LNCaP clone FGC (cell line): Measurements from ENCODE around the gene RGS19.

Source experiments
- DNase-seq: peaks from one replicate; pipeline ENCODE4 v3.0.0-alpha.2; 2011; ENCODE audit warnings: low read depth
- H3K4me3 ChIP-seq: 2 replicates; pipeline ENCODE4 v1.5.1; 2011; ENCODE audit warnings: mild to moderate bottlenecking, low read depth, low read length, control low read depth
- TF ChIP-seq, protein P1 (sequence below): IDR thresholded peaks from 2 replicates; pipeline ENCODE4 v1.5.1; 2012; ENCODE audit warnings: mild to moderate bottlenecking; ENCODE audit not compliant: control insufficient read depth, insufficient read depth; ENCODE audit errors: extremely low read depth

The RGS19 gene

DNA sequence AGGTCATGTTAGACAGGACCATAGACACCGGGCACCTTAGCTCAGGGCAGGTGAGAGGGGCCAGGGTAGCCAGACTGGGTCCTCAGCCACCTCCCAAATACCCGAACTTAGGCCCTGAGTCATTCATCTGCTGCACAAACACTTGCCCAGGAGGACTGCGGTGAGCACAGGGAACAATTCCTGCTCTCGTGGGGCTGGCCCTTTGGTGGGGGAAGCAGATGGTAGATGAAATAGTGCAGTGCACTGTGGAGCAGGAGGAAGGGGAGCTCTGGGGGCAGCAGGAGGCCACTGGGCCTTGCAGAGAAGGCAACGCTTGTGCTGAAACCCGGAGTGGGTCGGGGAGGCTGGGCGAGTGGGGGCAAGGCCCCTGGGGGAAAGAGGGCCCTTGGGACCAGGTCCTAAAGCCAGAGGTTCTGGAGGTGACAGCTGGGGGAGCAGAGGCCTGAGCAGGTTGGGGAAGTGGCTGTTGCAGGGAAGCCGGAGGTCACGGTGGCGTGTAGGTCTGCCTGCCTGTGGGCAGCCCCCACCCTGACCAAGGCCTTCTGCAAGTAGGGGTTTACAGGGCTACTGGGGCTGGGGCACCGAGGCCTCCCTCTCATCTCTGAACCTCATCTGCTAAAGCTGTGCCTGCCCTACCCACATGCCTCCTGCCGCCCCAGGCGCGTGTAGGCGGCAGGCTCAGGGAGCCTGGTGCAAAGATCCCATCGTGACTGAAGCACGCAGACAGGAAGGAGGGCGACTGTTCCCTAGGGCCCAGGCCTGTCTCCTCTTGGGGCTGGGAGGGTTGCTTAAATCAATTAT lies 32.7 kb upstream of the RGS19 start:
- DNase-seq = no peak
- TF ChIP-seq, protein P1, sequence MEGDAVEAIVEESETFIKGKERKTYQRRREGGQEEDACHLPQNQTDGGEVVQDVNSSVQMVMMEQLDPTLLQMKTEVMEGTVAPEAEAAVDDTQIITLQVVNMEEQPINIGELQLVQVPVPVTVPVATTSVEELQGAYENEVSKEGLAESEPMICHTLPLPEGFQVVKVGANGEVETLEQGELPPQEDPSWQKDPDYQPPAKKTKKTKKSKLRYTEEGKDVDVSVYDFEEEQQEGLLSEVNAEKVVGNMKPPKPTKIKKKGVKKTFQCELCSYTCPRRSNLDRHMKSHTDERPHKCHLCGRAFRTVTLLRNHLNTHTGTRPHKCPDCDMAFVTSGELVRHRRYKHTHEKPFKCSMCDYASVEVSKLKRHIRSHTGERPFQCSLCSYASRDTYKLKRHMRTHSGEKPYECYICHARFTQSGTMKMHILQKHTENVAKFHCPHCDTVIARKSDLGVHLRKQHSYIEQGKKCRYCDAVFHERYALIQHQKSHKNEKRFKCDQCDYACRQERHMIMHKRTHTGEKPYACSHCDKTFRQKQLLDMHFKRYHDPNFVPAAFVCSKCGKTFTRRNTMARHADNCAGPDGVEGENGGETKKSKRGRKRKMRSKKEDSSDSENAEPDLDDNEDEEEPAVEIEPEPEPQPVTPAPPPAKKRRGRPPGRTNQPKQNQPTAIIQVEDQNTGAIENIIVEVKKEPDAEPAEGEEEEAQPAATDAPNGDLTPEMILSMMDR = no peak
- no peak overlapping the region for H3K4me3 ChIP-seq

DNA sequence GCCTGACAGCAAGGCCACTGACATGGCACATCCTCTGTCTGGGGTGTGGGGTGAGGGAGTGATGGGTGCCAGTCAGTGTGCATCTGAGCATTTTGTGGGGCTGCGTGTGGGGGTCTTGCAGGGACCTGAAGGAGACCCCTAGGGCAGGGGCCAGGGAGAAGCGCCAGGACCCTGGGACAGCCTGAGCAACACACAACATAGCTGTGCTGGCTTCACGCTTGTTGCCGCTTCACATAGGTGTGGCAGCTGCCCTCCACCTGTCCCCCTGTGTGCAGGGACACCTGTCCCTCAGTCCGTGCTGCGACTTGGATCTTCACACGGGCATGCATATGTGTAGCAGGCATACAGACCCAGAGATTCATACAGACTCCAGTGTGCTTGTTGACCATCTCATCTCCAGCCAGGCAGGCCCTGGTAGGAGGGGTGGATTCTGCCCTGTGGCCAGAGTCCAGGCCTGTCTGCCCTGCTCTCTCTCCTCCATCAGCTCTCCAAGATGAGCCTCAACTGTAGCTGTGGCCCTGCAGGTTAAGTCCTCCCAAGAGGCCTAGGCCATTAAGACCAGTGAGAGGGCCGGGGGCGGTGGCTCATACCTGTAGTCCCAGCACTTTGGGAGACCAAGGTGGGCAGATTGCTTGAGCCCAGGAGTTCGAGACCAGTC lies 31.2 kb upstream of the RGS19 start:
- TF ChIP-seq, protein P1 = no peak
- DNase-seq = no peak
- no peak overlapping the region for H3K4me3 ChIP-seq

DNA sequence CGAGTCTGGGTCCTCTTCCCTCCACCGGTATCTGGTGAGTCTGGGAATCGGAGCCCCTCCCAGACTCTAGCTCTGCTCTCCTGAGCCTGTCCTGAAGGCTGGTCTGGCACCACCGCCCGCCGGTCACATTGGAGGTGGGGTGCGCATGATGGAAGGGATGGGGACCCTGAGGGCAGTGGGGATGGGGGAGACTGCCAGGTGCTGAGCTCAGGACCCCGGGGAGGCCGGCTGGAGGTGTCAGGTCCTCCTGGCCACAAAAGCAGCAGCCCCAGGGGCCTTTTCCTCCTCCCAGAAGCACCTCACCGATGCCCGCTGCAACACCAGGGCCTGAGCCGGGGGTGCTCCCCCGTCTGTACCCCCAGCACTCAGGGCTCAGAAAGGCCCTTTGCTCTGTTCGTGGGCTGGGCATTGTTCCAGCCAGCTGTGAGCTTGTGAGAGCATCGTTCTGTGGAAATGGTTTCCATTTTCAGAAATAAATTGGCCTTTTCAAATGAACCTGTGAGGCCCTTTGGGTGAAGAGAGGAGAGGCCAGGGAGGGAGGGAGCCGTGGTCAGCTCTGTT lies 30.6 kb upstream of the RGS19 start:
- TF ChIP-seq, protein P1 = no peak
- no peak overlapping the region for H3K4me3 ChIP-seq
- DNase-seq = no peak

DNA sequence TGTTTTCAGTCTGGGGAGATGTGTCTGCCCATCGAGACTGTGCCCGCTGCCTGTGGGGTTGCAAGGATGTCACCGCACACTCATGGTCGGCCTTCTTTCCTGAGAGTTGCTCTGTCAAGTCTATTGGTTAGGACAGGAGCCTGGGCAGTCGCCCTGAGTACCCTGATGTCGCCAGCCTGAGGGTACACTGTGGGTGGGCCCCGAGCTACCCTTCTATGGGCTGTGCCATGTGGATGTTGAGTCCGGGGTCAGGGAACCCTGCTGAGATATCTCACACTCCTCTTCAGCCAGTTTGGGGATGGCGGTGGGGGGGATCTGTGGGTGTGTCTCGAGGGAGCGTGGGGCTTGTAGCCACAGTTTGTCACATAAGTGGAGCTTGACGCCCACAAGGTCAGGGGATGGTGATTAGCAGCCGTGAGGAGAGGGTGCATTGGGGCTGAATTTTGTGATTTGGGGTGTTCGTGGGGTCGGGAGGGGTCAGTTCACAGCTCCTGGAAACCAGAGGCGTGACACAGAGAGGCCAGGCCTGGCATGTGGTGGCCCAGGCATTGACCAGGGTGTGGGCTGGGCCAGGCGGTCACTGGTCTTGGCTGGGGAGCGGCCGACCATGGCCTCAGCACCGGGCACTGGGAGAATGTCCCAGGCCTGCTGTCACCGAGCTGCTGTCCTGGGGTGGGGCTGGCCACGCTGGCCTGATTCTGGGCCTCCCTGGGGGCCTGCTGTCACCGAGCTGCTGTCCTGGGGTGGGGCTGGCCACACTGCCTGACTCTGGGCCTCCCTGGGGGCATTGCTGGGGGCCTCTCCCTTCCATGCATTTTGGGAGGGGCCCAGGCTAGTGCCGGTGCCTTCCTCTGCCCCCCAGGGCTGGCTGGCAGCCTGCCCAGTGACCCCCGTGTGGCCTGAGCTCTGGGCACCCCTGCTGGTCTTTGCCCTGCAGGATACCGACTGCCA lies 29.7 kb upstream of the RGS19 start:
- no peak for DNase-seq
- no peak overlapping the region for H3K4me3 ChIP-seq
- TF ChIP-seq, protein P1 = no peak

DNA sequence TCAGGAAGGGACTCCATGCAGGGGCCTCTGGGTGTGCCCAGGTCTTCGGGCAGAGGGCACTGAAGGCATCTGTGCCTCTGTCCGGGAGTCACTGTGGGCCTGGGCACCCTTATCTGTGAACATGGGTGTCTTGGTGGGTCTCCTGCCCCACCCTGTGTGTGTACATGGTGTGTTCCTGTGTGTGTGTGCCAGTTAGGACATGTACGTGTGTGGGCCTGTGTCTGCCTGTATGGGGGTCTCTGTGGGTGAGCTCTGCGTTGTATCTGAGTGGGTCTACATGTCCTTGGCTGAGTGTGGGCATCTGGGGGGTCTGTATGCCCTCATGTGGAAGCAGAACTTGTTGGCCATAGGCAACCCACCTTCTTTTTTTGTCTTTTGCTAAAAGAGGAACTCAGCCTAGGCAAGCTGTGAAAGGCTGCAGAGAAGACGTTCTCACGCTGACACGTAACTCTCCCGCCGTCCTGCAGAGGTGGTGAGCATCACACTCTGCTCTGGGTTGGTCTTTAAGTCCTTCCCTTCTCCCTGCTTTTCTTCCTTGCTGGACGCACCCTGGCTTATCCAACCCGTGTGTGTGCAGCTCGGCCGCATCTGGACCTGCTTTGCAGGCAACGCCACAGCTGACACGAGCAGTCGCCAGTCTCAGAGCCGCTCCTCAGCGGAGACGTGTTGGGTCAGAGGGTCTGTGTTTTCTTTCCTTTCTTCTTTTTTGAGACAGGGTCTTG lies 28.6 kb upstream of the RGS19 start:
- no peak for DNase-seq
- TF ChIP-seq, protein P1 = no peak
- no peak overlapping the region for H3K4me3 ChIP-seq

DNA sequence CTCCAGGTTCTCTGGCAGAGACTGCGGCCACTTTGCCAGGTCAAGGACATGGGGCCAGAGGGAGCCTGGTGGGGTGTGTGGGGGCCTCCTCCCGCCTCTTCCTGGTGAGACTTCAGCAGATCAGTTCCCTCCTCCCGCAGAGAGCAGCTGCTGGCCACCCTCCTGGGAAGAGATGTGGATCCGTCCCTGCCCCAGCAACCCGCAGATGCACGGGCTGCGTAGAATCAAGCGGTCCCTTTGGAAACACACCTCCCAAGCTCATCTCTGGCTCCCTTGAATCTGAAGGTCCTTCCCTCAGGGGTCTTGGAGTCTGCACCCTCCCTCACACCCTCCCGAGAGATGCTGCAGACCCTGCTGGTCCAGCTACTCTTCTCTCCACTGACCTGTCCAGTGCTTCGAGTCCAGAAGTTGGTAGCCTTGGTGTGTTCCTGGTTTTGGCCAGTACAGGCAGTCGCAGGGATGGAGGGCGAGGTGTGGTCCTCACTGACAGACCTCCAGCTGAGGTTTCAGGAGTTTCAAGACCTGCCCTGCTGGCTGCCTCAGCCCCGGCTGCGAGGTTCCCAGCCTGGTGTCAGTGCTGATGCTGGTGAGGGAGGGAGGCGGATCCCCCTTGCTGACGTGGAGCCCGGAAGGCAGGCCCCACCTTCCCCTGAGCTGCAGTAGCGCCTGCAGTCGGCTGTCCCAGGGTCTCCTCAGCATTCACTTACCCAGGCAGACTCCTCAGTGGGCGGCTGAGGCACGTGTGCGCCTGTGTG lies 27.8 kb upstream of the RGS19 start, which contains the start of gene NPBWR2:
Gene NPBWR2 (minus strand): TSS at position 585 of the 755 bp plus-strand sequence. CDS start 734 bp downstream, outside the sequence.
- TF ChIP-seq, protein P1 = no peak
- DNase-seq = no peak
- H3K4me3 ChIP-seq = no peak within 1 kb of the TSS
